HG02884 (cell line): ENCODE data around the gene GPAT3.
"Not testable (repeated sequence)": the region's sequence is repeated elsewhere in the genome, so short reads cannot be mapped to it uniquely, and the experiment has no call there.

ENCODE experiments used
- ATAC-seq: cut with Tn5 transposase; IDR thresholded peaks from one replicate; pipeline ENCODE4 v1.9.1; 2021; ENCODE audit warnings: mild to moderate bottlenecking, moderate library complexity; ENCODE audit not compliant: unreplicated experiment

The GPAT3 gene

GRCh38 chr4:83591730-83592129, 55.8 kb downstream of the GPAT3 start:
- no peak for ATAC-seq

GRCh38 chr4:83599183-83599582, 63.3 kb downstream of the GPAT3 start:
- peak; percentile 84 for ATAC-seq

GRCh38 chr4:83603129-83603528, 67.2 kb downstream of the GPAT3 start:
- no peak for ATAC-seq

- ATAC-seq: no peak
These were observed 68.4 kb downstream of the GPAT3 start for GRCh38 chr4:83604321-83604720.

GRCh38 chr4:83605210-83605609, 69.3 kb downstream of the GPAT3 start:
- ATAC-seq: peak; percentile 4

GRCh38 chr4:83605744-83606172, 69.8 kb downstream of the GPAT3 start:
- peak; percentile 63 for ATAC-seq

- ATAC-seq: no peak
These were observed 70.6 kb downstream of the GPAT3 start for GRCh38 chr4:83606460-83606859.

- ATAC-seq: no peak
These were observed 71.0 kb downstream of the GPAT3 start for GRCh38 chr4:83606898-83607297.

GRCh38 chr4:83609365-83609764, 73.5 kb downstream of the GPAT3 start:
- no peak for ATAC-seq

GRCh38 chr4:83610729-83611128, 74.8 kb downstream of the GPAT3 start:
- no peak for ATAC-seq

GRCh38 chr4:83613023-83613422, 77.1 kb downstream of the GPAT3 start:
- ATAC-seq: no peak

GRCh38 chr4:83613994-83614393, 78.1 kb downstream of the GPAT3 start:
- no peak for ATAC-seq

- no peak for ATAC-seq
These were observed 80.3 kb downstream of the GPAT3 start for GRCh38 chr4:83616252-83616651.

GRCh38 chr4:83617371-83618035, 81.6 kb downstream of the GPAT3 start:
- ATAC-seq: no peak

- ATAC-seq: no peak
These were observed 82.5 kb downstream of the GPAT3 start for GRCh38 chr4:83618431-83618830.

GRCh38 chr4:83618991-83619645, 83.2 kb downstream of the GPAT3 start:
- no peak for ATAC-seq

GRCh38 chr4:83622127-83622526, 86.2 kb downstream of the GPAT3 start:
- ATAC-seq: not testable (repeated sequence)

GRCh38 chr4:83625821-83626220, 89.9 kb downstream of the GPAT3 start:
- no peak for ATAC-seq

- ATAC-seq: no peak
These were observed 90.4 kb downstream of the GPAT3 start for GRCh38 chr4:83626245-83626836.

- ATAC-seq: no peak
These were observed 94.2 kb downstream of the GPAT3 start for GRCh38 chr4:83629945-83630721.

GRCh38 chr4:83631066-83631465, 95.2 kb downstream of the GPAT3 start:
- no peak for ATAC-seq
